ENCODE results near the gene CNTNAP5. TPM values are rescaled to one million over a fixed set of nuclear protein-coding genes. Genes with fewer than 3 reads are reported as not detected.

The CNTNAP5 gene
- total and polyA plus RNA-seq, 9 of the 15 experiments (the other 6 are each of a cell fraction or from before 2014, with no cell fraction given), result not detected

DNA sequence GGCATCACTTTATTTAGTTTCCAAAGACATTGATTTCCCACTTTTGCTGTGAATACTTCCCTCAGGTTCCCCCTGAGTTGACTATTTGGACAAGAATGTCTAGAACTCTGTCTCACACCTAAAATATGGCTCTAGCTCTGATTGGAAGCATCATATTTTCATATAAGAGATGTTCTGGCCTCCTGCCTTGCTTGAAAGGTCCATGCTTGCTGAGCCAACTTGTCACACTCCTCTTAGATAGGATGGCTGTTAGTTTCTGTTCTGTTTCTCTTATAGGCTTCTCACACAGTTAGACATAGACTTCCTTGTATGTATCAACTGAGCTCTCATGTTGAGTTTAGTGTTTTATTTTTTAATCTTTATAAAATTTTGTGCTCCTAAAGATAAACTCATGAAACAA is 87.1 kb downstream of the CNTNAP5 start (continued):
- TF ChIP-seq ELF1 (tag; IDR thresholded peaks at IDR 0.05) (no peak), TGIF2 (CRISPR knock-in tag; IDR thresholded peaks at IDR 0.05) (no peak), HEY1 (CRISPR knock-in tag; IDR thresholded peaks at IDR 0.05; ENCODE audit: borderline replicate concordance) (no peak), CBFB (CRISPR knock-in tag; IDR thresholded peaks at IDR 0.05) (no peak)

DNA sequence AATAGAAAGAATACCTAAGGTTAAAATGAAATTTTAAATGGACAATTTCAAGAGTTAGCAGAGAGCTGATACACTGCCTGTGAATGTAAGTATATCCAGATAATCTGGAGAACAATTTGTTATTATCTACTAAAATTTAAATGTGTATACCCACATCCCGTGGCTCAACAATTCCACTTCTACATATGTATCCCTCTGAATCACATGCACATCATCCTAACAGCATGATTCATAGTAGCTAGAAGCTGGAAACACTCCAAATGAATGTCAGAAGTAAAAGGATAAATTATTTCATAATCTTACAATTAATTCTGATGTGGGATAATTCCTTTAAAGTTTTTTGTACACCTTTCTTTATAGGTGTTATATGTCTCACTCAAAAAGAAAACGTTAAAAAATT is 87.9 kb downstream of the CNTNAP5 start:
- no peaks in the 10 kb centered on the region for H4K20me1 ChIP-seq (replicated peaks; ENCODE audit: control insufficient read depth, insufficient read depth, low read length)
- no peak overlapping the region for H3K4me3 ChIP-seq
- no peaks in the 10 kb centered on the region for H3K79me2 ChIP-seq (ENCODE audit: control insufficient read depth, insufficient read depth, low read length)
- no peaks in the 10 kb centered on the region for H3K9me1 ChIP-seq (ENCODE audit: control insufficient read depth, insufficient read depth, low read length)
- intact Hi-C loops (cut with micrococcal nuclease) (no loop called here), in situ Hi-C loops (cut with MboI) (no loop called here)
- no TSS peak for BruUV-seq (replicated peaks)
- H3K4me1 ChIP-seq (replicated peaks in 1 of 2; ENCODE audit: control insufficient read depth in 2 of 2, insufficient read depth in 2 of 2, low read length in 2 of 2), result no peaks in the 10 kb centered on the region
- no peaks in the 10 kb centered on the region for H3K9me3 ChIP-seq (replicated peaks; ENCODE audit: control insufficient read depth, insufficient read depth, low read depth, low read length)
- H2AFZ ChIP-seq (ENCODE audit: low read depth, low read length), result no peak overlapping the region
- no peak overlapping the region for H3K4me2 ChIP-seq (ENCODE audit: insufficient read depth, low read length)
- H3K9ac ChIP-seq (ENCODE audit: insufficient read depth in 1 of 2, low read depth in 2 of 2, low read length in 2 of 2), result no peak overlapping the region
- no peak for FAIRE-seq
- no peaks in the 10 kb centered on the region for H3K27me3 ChIP-seq (ENCODE audit: control insufficient read depth in 2 of 2, insufficient read depth in 2 of 2, low read length in 2 of 2)
- no peak overlapping the region for H3K27ac ChIP-seq (ENCODE audit: extremely low read depth, low read depth, low read length)
- DNase-seq (ENCODE audit: extremely low read depth in 1 of 4, low spot score in 3 of 4), result no peak
- 0% methylated on average over 2 of the region's 2 CpGs for WGBS (ENCODE audit: insufficient coverage, low coverage, missing lambda C conversion rate)
- no peaks in the 10 kb centered on the region for H3K36me3 ChIP-seq (ENCODE audit: control insufficient read depth, insufficient read depth, low read length)
- no peak for ATAC-seq
- POLR2A ChIA-PET, result no interaction called here
- CTCF ChIA-PET (ENCODE audit: low intra/inter-chr PET ratio), result no interaction called here
- TF ChIP-seq GTF2E2 (tag; IDR thresholded peaks at IDR 0.05) (no peak), ARID2 (IDR thresholded peaks at IDR 0.05) (no peak), SMARCB1 (IDR thresholded peaks at IDR 0.05; ENCODE audit: insufficient read length, low read depth) (no peak), MAFK (IDR thresholded peaks at IDR 0.05; ENCODE audit: low read length) (no peak), TAF9B (IDR thresholded peaks at IDR 0.05; ENCODE audit: partially characterized antibody) (no peak), FOXJ2 (tag; IDR thresholded peaks at IDR 0.05) (no peak), L3MBTL2 (IDR thresholded peaks at IDR 0.05) (no peak), ZNF695 (CRISPR knock-in tag; IDR thresholded peaks at IDR 0.05) (no peak), MIER1 (IDR thresholded peaks at IDR 0.05; ENCODE audit: low read depth) (no peak), SMARCC2 (IDR thresholded peaks at IDR 0.05; ENCODE audit: low read depth) (no peak), RBM17 (IDR thresholded peaks at IDR 0.05; ENCODE audit: borderline replicate concordance, low read depth, low read length) (no peak), SMARCA5 (IDR thresholded peaks at IDR 0.05) (no peak), ZNF583 (CRISPR knock-in tag; IDR thresholded peaks at IDR 0.05) (no peak), ZNF436 (CRISPR knock-in tag; IDR thresholded peaks at IDR 0.05) (no peak)
- TF ChIP-seq, protein P1, sequence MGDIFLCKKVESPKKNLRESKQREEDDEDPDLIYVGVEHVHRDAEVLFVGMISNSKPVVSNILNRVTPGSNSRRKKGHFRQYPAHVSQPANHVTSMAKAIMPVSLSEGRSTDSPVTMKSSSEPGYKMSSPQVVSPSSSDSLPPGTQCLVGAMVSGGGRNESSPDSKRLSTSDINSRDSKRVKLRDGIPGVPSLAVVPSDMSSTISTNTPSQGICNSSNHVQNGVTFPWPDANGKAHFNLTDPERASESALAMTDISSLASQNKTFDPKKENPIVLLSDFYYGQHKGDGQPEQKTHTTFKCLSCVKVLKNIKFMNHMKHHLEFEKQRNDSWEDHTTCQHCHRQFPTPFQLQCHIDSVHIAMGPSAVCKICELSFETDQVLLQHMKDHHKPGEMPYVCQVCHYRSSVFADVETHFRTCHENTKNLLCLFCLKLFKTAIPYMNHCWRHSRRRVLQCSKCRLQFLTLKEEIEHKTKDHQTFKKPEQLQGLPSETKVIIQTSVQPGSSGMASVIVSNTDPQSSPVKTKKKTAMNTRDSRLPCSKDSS (IDR thresholded peaks at IDR 0.05; ENCODE audit: low read depth, partially characterized antibody), result no peak
- TF ChIP-seq, protein P2, sequence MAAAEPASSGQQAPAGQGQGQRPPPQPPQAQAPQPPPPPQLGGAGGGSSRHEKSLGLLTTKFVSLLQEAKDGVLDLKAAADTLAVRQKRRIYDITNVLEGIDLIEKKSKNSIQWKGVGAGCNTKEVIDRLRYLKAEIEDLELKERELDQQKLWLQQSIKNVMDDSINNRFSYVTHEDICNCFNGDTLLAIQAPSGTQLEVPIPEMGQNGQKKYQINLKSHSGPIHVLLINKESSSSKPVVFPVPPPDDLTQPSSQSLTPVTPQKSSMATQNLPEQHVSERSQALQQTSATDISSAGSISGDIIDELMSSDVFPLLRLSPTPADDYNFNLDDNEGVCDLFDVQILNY (CRISPR knock-in tag; IDR thresholded peaks at IDR 0.05), result no peak
- TF ChIP-seq, protein P3, sequence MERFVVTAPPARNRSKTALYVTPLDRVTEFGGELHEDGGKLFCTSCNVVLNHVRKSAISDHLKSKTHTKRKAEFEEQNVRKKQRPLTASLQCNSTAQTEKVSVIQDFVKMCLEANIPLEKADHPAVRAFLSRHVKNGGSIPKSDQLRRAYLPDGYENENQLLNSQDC (CRISPR knock-in tag; IDR thresholded peaks at IDR 0.05), result no peak
- TF ChIP-seq, protein P4, sequence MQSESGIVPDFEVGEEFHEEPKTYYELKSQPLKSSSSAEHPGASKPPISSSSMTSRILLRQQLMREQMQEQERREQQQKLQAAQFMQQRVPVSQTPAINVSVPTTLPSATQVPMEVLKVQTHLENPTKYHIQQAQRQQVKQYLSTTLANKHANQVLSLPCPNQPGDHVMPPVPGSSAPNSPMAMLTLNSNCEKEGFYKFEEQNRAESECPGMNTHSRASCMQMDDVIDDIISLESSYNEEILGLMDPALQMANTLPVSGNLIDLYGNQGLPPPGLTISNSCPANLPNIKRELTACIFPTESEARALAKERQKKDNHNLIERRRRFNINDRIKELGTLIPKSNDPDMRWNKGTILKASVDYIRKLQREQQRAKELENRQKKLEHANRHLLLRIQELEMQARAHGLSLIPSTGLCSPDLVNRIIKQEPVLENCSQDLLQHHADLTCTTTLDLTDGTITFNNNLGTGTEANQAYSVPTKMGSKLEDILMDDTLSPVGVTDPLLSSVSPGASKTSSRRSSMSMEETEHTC (IDR thresholded peaks at IDR 0.05), result no peak

Measured in K562 (cell line).